ENCODE data around the gene DLG1.
A peak's percentile ranks its signal among the peaks of the same experiment; 100 is the strongest.

DLG1 gene

DNA sequence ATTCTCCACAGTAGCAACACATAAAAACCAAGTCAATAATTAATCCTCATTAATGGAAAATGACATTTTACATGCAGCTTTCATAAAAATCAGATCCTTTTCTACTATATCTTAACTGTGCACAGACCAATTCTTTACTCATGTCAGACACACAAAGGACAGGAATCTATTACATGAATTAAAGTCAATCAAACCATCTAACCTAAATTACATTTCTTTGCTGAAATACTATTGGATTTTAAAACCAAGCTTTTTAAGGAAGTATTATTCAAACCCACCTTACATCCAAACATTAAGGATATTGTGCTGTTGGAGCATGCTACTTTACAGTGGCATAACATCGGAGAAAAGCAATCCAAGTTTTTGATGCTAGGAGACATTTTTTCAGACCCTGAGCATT, 72.8 kb downstream of the DLG1 start:
- TF ChIP-seq, protein P1, sequence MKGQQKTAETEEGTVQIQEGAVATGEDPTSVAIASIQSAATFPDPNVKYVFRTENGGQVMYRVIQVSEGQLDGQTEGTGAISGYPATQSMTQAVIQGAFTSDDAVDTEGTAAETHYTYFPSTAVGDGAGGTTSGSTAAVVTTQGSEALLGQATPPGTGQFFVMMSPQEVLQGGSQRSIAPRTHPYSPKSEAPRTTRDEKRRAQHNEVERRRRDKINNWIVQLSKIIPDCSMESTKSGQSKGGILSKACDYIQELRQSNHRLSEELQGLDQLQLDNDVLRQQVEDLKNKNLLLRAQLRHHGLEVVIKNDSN (IDR thresholded peaks at IDR 0.05): no peak
- TF ChIP-seq RAD21 (IDR thresholded peaks at IDR 0.05; ENCODE audit: low read depth) (no peak), EGR1 (IDR thresholded peaks at IDR 0.05) (no peak), MAX (IDR thresholded peaks at IDR 0.05) (no peak), FOXM1 (IDR thresholded peaks at IDR 0.05; ENCODE audit: borderline replicate concordance, low read depth) (no peak), TEAD4 (IDR thresholded peaks at IDR 0.05) (no peak), TAF1 (IDR thresholded peaks at IDR 0.05; ENCODE audit: low read depth) (no peak), CREB1 (IDR thresholded peaks at IDR 0.05; ENCODE audit: low read depth) (no peak), EP300 (IDR thresholded peaks at IDR 0.05; ENCODE audit: borderline replicate concordance) (no peak), TCF12 (IDR thresholded peaks at IDR 0.05; ENCODE audit: low read depth) (no peak), NFIC (IDR thresholded peaks at IDR 0.05) (no peak), YY1 (IDR thresholded peaks at IDR 0.05; ENCODE audit: low read depth) (no peak)

GRCh38 chr3:197224034-197224444, 74.4 kb downstream of the DLG1 start:
- TF ChIP-seq RAD21 (IDR thresholded peaks at IDR 0.05; ENCODE audit: low read depth) (peak; percentile 71), EP300 (IDR thresholded peaks at IDR 0.05; ENCODE audit: borderline replicate concordance) (no peak)

GRCh38 chr3:197222937-197223370, 75.5 kb downstream of the DLG1 start:
- no peak for TF ChIP-seq NFIC (IDR thresholded peaks at IDR 0.05)
- no peak for TF ChIP-seq FOXM1 (IDR thresholded peaks at IDR 0.05; ENCODE audit: borderline replicate concordance, low read depth)
- no peak for TF ChIP-seq MAX (IDR thresholded peaks at IDR 0.05)
- TF ChIP-seq ZBTB7A (IDR thresholded peaks at IDR 0.05; ENCODE audit: low read depth): no peak
- no peak for TF ChIP-seq EGR1 (IDR thresholded peaks at IDR 0.05)
- no peak for TF ChIP-seq TAF1 (IDR thresholded peaks at IDR 0.05; ENCODE audit: low read depth)
- TF ChIP-seq YY1 (IDR thresholded peaks at IDR 0.05; ENCODE audit: low read depth): no peak
- TF ChIP-seq, protein P2, sequence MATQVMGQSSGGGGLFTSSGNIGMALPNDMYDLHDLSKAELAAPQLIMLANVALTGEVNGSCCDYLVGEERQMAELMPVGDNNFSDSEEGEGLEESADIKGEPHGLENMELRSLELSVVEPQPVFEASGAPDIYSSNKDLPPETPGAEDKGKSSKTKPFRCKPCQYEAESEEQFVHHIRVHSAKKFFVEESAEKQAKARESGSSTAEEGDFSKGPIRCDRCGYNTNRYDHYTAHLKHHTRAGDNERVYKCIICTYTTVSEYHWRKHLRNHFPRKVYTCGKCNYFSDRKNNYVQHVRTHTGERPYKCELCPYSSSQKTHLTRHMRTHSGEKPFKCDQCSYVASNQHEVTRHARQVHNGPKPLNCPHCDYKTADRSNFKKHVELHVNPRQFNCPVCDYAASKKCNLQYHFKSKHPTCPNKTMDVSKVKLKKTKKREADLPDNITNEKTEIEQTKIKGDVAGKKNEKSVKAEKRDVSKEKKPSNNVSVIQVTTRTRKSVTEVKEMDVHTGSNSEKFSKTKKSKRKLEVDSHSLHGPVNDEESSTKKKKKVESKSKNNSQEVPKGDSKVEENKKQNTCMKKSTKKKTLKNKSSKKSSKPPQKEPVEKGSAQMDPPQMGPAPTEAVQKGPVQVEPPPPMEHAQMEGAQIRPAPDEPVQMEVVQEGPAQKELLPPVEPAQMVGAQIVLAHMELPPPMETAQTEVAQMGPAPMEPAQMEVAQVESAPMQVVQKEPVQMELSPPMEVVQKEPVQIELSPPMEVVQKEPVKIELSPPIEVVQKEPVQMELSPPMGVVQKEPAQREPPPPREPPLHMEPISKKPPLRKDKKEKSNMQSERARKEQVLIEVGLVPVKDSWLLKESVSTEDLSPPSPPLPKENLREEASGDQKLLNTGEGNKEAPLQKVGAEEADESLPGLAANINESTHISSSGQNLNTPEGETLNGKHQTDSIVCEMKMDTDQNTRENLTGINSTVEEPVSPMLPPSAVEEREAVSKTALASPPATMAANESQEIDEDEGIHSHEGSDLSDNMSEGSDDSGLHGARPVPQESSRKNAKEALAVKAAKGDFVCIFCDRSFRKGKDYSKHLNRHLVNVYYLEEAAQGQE (IDR thresholded peaks at IDR 0.05; ENCODE audit: low read depth): no peak
- no peak for TF ChIP-seq RAD21 (IDR thresholded peaks at IDR 0.05; ENCODE audit: low read depth)
- TF ChIP-seq, protein P1 (IDR thresholded peaks at IDR 0.05): no peak
- no peak for TF ChIP-seq EP300 (IDR thresholded peaks at IDR 0.05; ENCODE audit: borderline replicate concordance)
- TF ChIP-seq TCF12 (IDR thresholded peaks at IDR 0.05; ENCODE audit: low read depth): no peak
- TF ChIP-seq TEAD4 (IDR thresholded peaks at IDR 0.05): no peak
- no peak for TF ChIP-seq CREB1 (IDR thresholded peaks at IDR 0.05; ENCODE audit: low read depth)
- no peak for TF ChIP-seq CEBPB (IDR thresholded peaks at IDR 0.05)

DNA sequence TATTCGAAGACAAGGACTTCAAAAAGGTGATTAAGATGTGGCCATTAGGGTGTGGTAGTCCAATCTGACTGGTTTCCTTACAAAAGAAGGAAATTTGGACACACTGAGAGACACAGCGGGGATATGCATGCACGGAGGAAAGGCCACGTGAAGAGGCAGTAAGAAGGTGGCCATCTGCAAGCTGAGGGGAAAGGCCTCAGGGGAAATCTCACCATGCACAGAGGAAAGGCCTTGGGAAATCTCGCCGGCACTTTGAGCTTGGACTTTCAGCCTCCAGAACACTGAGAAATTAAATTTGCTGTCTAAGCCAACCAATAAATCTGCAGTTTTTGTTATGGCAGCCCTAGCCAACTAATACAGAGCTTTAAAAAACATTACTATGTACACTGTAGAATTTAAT, 78.8 kb downstream of the DLG1 start:
- no peak for TF ChIP-seq TCF12 (IDR thresholded peaks at IDR 0.05; ENCODE audit: low read depth)
- TF ChIP-seq NFIC (IDR thresholded peaks at IDR 0.05): no peak
- no peak for TF ChIP-seq TEAD4 (IDR thresholded peaks at IDR 0.05)
- TF ChIP-seq FOXM1 (IDR thresholded peaks at IDR 0.05; ENCODE audit: borderline replicate concordance, low read depth): no peak
- no peak for TF ChIP-seq EGR1 (IDR thresholded peaks at IDR 0.05)
- TF ChIP-seq CEBPB (IDR thresholded peaks at IDR 0.05): no peak
- TF ChIP-seq EP300 (IDR thresholded peaks at IDR 0.05; ENCODE audit: borderline replicate concordance): no peak
- TF ChIP-seq RAD21 (IDR thresholded peaks at IDR 0.05; ENCODE audit: low read depth): no peak
- TF ChIP-seq, protein P2 (IDR thresholded peaks at IDR 0.05; ENCODE audit: low read depth): no peak
- TF ChIP-seq, protein P1 (IDR thresholded peaks at IDR 0.05): no peak
- no peak for TF ChIP-seq TAF1 (IDR thresholded peaks at IDR 0.05; ENCODE audit: low read depth)

DNA sequence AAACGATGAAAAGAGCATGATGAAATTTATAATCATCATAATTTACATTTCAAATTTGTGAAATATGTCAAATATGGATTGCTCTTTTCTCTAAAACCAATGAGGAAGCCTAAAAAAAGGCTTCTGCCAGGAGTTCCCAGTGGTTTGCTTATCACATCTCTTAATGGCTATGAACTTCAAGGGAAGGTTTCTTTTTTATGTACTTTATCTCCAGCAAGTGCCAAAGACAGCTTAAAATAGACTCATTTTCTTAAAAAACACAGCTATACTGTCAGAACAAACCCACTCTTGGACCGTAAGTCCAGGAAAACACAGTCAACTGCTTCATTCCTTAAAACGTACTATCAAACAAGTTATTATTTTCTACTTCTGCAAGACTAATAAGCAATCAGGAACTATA, 80.2 kb downstream of the DLG1 start:
- no peak for TF ChIP-seq TAF1 (IDR thresholded peaks at IDR 0.05; ENCODE audit: low read depth)
- no peak for TF ChIP-seq YY1 (IDR thresholded peaks at IDR 0.05; ENCODE audit: low read depth)
- no peak for TF ChIP-seq ZBTB7A (IDR thresholded peaks at IDR 0.05; ENCODE audit: low read depth)
- no peak for TF ChIP-seq TEAD4 (IDR thresholded peaks at IDR 0.05)
- no peak for TF ChIP-seq TCF12 (IDR thresholded peaks at IDR 0.05; ENCODE audit: low read depth)
- no peak for TF ChIP-seq FOXM1 (IDR thresholded peaks at IDR 0.05; ENCODE audit: borderline replicate concordance, low read depth)
- no peak for TF ChIP-seq NFIC (IDR thresholded peaks at IDR 0.05)
- no peak for TF ChIP-seq MAX (IDR thresholded peaks at IDR 0.05)
- TF ChIP-seq CEBPB (IDR thresholded peaks at IDR 0.05): no peak
- no peak for TF ChIP-seq EGR1 (IDR thresholded peaks at IDR 0.05)
- TF ChIP-seq CREB1 (IDR thresholded peaks at IDR 0.05; ENCODE audit: low read depth): no peak
- TF ChIP-seq EP300 (IDR thresholded peaks at IDR 0.05; ENCODE audit: borderline replicate concordance): no peak
- TF ChIP-seq RAD21 (IDR thresholded peaks at IDR 0.05; ENCODE audit: low read depth): no peak
- TF ChIP-seq, protein P1 (IDR thresholded peaks at IDR 0.05): no peak
- TF ChIP-seq, protein P2 (IDR thresholded peaks at IDR 0.05; ENCODE audit: low read depth): no peak
